Effector CD4-positive, alpha-beta T cell (primary cell): ENCODE measurements around the gene USP9Y.
"Not testable (repeated sequence)": the region's sequence is repeated elsewhere in the genome, so short reads cannot be mapped to it uniquely, and the experiment has no call there.

ENCODE experiments used
- DNase-seq: peaks from one replicate; pipeline ENCODE4 v3.0.0-alpha.2; 2020
- total RNA-seq: gene quantifications from one replicate; lab custom pipeline; 2026; lab: John Stamatoyannopoulos, UW

The USP9Y gene
- 254 reads per million, percentile 94 among the genes with 10 or more reads in this experiment for total RNA-seq

GRCh38 chrY:12701181-12701695, at the start of gene USP9Y:
Gene USP9Y, plus strand, starts transcription at chrY:12701231. Its CDS starts 8,217 bp downstream, at chrY:12709448.
- no peak for DNase-seq

- DNase-seq: no peak
These were observed 49.4 kb upstream of the USP9Y start for GRCh38 chrY:12651621-12652036.

- no peak for DNase-seq
These were observed 39.0 kb upstream of the USP9Y start for GRCh38 chrY:12661745-12662681.

- DNase-seq: no peak
These were observed 38.1 kb upstream of the USP9Y start for GRCh38 chrY:12662745-12663591.

GRCh38 chrY:12663845-12664244, 37.2 kb upstream of the USP9Y start:
- DNase-seq: not testable (repeated sequence)

- DNase-seq: no peak
These were observed 22.9 kb upstream of the USP9Y start for GRCh38 chrY:12678111-12678510.

- no peak for DNase-seq
These were observed 19.5 kb upstream of the USP9Y start for GRCh38 chrY:12681535-12681934.

- DNase-seq: no peak
These were observed 12.7 kb upstream of the USP9Y start for GRCh38 chrY:12688337-12688736.

GRCh38 chrY:12700087-12700486, 944 bp upstream of the USP9Y start:
- no peak for DNase-seq

- no peak for DNase-seq
These were observed 1.1 kb downstream of the USP9Y start for GRCh38 chrY:12702174-12702573.

GRCh38 chrY:12710460-12710859, 9.4 kb downstream of the USP9Y start:
- no peak for DNase-seq

- no peak for DNase-seq
These were observed 14.3 kb downstream of the USP9Y start for GRCh38 chrY:12715376-12715775.

- no peak for DNase-seq
These were observed 28.7 kb downstream of the USP9Y start for GRCh38 chrY:12729746-12730145.

- DNase-seq: no peak
These were observed 32.6 kb downstream of the USP9Y start for GRCh38 chrY:12733625-12734024.

- no peak for DNase-seq
These were observed 33.0 kb downstream of the USP9Y start for GRCh38 chrY:12734051-12734450.

GRCh38 chrY:12741414-12741813, 40.4 kb downstream of the USP9Y start:
- DNase-seq: no peak

GRCh38 chrY:12742725-12743124, 41.7 kb downstream of the USP9Y start:
- DNase-seq: no peak

- no peak for DNase-seq
These were observed 43.1 kb downstream of the USP9Y start for GRCh38 chrY:12744091-12744490.

GRCh38 chrY:12749293-12749692, 48.3 kb downstream of the USP9Y start:
- no peak for DNase-seq

GRCh38 chrY:12752856-12753255, 51.8 kb downstream of the USP9Y start:
- no peak for DNase-seq

GRCh38 chrY:12756021-12756420, 55.0 kb downstream of the USP9Y start:
- DNase-seq: no peak

GRCh38 chrY:12765976-12766375, 64.9 kb downstream of the USP9Y start:
- no peak for DNase-seq

- no peak for DNase-seq
These were observed 83.5 kb downstream of the USP9Y start for GRCh38 chrY:12784521-12784920.
